Endothelial cell of hepatic sinusoid (primary cell): Measurements from ENCODE around the gene WDR4.
"Not testable (repeated sequence)": the region's sequence is repeated elsewhere in the genome, so short reads cannot be mapped to it uniquely, and the experiment has no call there.

Experiments
- in situ Hi-C: cut with HindIII; loops from 2 replicates; pipeline ENCODE4 v1.10.0; 2017; ENCODE audit warnings: low sequenced_read_pairs

The WDR4 gene

GRCh38 chr21:42878993-42879787 lies at the start of gene WDR4:
Gene WDR4, minus strand, starts transcription at chr21:42879539. Its CDS starts 44 bp downstream, at chr21:42879495.
- in situ Hi-C loops = no loop called here

DNA sequence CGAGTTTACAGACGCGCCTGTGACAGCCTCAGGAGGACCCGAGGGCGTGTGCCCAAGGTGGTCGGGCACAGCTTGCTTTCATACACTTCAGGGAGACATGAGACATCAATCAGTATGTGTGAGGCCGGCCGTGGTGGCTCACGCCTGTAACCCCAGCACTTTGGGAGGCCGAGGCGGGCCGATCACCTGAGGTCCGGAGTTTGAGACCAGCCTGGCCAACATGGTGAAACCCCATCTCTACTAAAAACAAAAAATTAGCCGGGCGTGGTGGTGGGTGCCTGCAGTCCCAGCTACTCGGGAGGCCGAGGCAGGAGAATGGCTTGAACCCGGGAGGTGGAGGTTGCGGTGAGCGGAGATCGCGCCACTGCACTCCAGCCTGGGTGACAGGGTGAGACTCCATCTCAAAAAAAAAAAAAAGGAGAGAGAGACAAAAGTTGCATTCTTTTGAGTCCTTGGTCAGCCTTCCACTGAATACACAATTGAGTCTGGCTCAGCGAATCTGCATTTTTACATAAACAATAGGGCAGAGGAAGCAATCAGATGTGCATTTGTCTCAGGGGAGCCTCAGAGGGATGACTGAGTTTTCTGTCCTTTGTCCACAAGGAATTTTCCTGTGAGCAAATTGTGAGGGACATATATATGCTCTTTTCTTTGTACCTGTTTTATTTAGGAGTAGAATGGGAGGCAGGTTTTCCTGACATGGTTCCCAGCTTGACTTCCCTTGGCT lies 48.3 kb upstream of the WDR4 start:
- in situ Hi-C loops = loop anchor here (5.0 kb wide), 1 partner anchor 90 kb away; no protein-coding TSS in a partner anchor

DNA sequence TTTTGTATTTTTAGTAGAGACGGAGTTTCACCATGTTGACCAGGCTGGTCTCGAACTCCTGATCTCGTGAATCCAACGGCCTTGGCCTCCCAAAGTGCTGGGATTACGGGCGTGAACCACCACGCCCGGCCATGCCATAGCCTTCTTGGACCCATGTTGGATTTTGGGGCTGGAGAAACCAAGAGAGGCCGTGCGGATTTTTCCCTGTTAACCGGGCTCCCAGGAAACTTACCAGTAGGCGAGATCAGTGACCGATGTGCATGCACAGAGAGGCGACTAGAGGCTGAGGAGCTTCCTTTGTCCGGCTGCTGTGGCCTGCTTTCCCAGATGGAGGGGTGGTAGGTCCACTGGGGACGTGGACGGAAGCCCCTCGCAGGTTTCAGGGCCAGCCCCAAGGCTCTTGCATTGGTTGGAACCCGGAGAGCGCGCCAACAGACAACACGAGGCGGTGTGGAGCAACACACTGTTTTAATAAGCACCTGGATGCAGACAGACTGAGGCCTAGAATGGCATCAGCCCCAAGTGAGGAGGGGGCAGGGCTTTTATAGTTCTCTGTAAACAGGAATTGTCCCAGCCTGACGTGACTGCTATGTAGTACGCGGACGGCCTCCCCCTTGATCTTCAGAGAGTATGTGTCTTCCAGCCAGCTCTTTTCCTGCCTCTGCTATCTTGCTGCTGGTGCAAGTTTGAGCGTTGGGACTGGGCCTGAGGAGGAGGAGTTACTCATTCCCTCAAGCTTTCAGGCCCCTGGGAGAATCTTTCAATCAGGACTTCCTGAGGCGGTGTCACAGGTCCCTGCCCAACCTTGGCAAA lies 46.0 kb upstream of the WDR4 start, which contains the start of gene ERVH48-1:
TSS of gene ERVH48-1 (minus strand) at position 517 of the 813 bp plus-strand sequence. CDS start 6,624 bp downstream, outside the sequence.
- in situ Hi-C loops = loop anchor here (5.0 kb wide), 1 partner anchor 92 kb away; no protein-coding TSS in a partner anchor

GRCh38 chr21:42924433-42924751 lies 45.1 kb upstream of the WDR4 start:
- in situ Hi-C loops = no loop called here

GRCh38 chr21:42923553-42924432 lies 44.5 kb upstream of the WDR4 start:
- in situ Hi-C loops = no loop called here

GRCh38 chr21:42922918-42923317 lies 43.6 kb upstream of the WDR4 start:
- in situ Hi-C loops = no loop called here

DNA sequence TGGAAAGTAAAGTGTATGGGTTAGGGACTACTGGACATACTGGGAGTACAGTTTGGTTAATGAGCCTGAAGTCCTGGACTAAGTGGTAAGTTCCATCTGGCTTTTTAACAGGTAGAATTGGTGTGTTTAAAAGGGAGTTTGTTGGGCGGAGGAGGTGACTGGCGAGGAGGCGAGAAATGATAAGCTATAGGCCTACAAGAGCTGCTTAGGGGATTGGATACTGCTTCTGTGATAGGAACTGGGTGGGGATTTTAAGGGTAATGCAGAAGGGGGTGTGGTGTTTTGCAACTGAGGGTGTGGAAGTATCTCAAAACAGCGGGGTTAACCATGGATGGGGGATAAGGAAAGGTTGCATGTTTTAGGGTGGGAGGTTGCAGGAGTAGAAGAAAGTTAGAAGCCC lies 42.6 kb upstream of the WDR4 start:
- in situ Hi-C loops = no loop called here

- in situ Hi-C loops = no loop called here
Measured at GRCh38 chr21:42918291-42918690, 39.0 kb upstream of the WDR4 start.

- in situ Hi-C loops = no loop called here
Measured at GRCh38 chr21:42913476-42913875, 34.1 kb upstream of the WDR4 start.

DNA sequence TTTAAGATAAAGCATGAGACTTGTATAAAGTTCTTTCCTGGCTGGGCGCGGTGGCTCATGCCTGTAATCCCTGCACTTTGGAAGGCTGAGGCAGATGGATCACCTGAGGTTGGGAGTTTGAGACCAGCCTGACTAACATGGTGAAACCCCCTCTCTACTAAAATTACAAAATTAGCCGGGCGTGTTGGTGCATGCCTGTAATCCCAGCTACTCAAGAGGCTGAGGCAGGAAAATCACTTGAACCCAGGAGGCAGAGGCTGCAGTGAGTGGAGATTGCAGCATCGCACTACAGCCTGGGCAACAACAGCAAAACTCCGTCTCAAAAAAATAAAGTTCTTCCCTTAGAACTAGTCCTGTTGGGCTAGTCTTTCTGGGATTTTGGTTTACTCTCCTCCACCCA lies 32.6 kb upstream of the WDR4 start:
- in situ Hi-C loops = not testable (repeated sequence)

DNA sequence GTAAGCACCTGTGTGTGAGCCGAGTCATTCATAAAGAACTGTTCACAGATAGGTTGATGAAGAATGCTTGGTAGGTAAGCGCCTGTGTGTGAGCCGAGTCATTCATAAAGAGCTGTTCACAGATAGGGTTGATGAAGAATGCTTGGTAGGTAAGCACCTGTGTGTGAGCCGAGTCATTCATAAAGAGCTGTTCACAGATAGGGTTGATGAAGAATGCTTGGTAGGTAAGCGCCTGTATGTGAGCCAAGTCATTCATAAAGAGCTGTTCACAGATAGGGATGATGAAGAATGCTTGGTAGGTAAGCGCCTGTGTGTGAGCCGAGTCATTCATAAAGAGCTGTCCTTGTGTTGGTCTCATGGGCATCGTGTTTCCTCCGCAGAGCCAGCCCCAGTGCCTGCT lies 29.1 kb upstream of the WDR4 start:
- in situ Hi-C loops = not testable (repeated sequence)

DNA sequence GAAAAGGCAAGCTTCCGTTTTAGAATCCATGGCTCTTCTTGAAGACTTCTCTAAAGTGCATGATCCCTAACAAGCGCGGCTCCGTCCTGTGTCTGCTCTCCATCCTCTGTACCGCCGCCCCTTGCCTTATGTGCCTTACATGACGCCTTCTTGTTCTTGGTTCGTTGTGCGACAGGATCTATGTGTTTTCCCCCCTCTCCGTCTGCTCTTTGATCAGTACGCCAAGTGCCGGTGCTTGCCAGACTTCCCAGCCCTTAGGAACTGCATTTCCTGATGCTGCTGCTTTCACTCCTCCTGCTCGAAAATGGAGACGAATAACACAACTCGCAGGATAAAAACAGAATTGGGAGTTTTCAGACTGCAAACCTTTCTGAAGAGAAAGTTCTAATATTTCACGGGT lies 26.9 kb upstream of the WDR4 start:
- in situ Hi-C loops = no loop called here

GRCh38 chr21:42905195-42905594 lies 25.9 kb upstream of the WDR4 start:
- in situ Hi-C loops = no loop called here

GRCh38 chr21:42903817-42904216 lies 24.5 kb upstream of the WDR4 start:
- in situ Hi-C loops = no loop called here

DNA sequence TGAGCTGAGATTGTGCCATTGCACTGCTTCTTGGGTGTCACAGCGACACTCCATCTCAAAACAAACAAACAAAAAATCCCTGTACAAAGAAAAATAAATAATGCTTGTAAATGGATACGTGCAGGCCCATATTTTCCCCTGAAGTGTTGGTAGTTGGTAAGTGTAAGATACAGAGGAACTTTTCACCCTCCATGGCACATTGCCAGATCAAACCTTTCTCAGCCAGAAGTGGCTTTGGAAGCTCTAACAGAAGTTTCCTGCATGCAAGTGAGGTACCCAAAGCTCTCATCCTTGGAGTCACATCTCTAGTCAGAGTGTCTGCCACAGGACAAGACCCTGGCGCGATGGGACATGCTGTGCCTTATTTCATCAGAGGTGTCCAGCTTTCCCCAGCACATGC lies 21.1 kb upstream of the WDR4 start:
- in situ Hi-C loops = no loop called here

- in situ Hi-C loops = no loop called here
Measured at GRCh38 chr21:42892931-42893755, 13.8 kb upstream of the WDR4 start, which contains the start of gene NDUFV3. Gene NDUFV3, plus strand, starts transcription at chr21:42893309. Its CDS starts 25 bp downstream, at chr21:42893334.

GRCh38 chr21:42892582-42892930 lies 13.2 kb upstream of the WDR4 start:
- in situ Hi-C loops = no loop called here

DNA sequence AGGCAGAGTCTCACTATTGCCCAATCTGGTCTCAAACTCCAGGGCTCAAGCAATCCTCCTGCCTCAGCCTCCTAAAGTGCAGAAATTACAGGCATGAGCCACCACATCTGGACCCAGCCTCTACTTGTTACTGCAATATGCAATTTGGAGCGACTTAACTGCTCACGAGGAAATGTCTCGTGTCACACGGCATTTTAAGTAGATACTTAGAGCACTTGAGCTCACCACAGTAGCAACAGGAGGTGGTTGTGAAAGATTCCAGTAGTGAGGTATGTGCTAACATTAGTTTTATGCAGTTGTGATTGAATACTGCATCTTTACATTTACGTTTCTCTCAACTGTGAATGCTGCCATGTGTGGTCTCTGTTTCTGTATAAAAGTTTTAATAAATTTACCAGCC lies 8.0 kb upstream of the WDR4 start:
- in situ Hi-C loops = no loop called here

GRCh38 chr21:42883921-42884320 lies 4.6 kb upstream of the WDR4 start:
- in situ Hi-C loops = no loop called here
